SHP77 treated with DMSO at 0.1 percent for 48 hours (cell line): ENCODE results near the gene BTRC.

Source experiments
- DNase-seq: peaks from one replicate; lab custom pipeline; 2025; lab: John Stamatoyannopoulos, UW

Gene BTRC

GRCh38 chr10:101485681-101486554, 132.0 kb downstream of the BTRC start:
- no peak for DNase-seq

GRCh38 chr10:101487399-101487798, 133.4 kb downstream of the BTRC start:
- no peak for DNase-seq

GRCh38 chr10:101489355-101489754, 135.4 kb downstream of the BTRC start:
- peak; percentile 32 for DNase-seq

- no peak for DNase-seq
These were observed 136.1 kb downstream of the BTRC start for GRCh38 chr10:101490026-101490425.

- DNase-seq: no peak
These were observed 138.2 kb downstream of the BTRC start for GRCh38 chr10:101492205-101492604.

GRCh38 chr10:101492814-101493213, 138.8 kb downstream of the BTRC start:
- DNase-seq: no peak

GRCh38 chr10:101493249-101493648, 139.3 kb downstream of the BTRC start:
- DNase-seq: no peak

GRCh38 chr10:101493782-101494281, 139.9 kb downstream of the BTRC start:
- no peak for DNase-seq

- no peak for DNase-seq
These were observed 140.7 kb downstream of the BTRC start for GRCh38 chr10:101494650-101495049.

GRCh38 chr10:101495324-101495925, 141.5 kb downstream of the BTRC start:
- peak; percentile 8 for DNase-seq

- no peak for DNase-seq
These were observed 150.5 kb downstream of the BTRC start for GRCh38 chr10:101504438-101504837.

- DNase-seq: no peak
These were observed 153.1 kb downstream of the BTRC start for GRCh38 chr10:101506829-101507661.

GRCh38 chr10:101507828-101508227, 153.9 kb downstream of the BTRC start:
- no peak for DNase-seq

GRCh38 chr10:101511938-101512337, 158.0 kb downstream of the BTRC start:
- no peak for DNase-seq

- DNase-seq: no peak
These were observed 158.8 kb downstream of the BTRC start for GRCh38 chr10:101512738-101513137.

GRCh38 chr10:101513733-101514132, 159.8 kb downstream of the BTRC start:
- no peak for DNase-seq

- no peak for DNase-seq
These were observed 171.9 kb downstream of the BTRC start for GRCh38 chr10:101525848-101526247.

- no peak for DNase-seq
These were observed 175.2 kb downstream of the BTRC start for GRCh38 chr10:101529207-101529606.

- no peak for DNase-seq
These were observed 176.0 kb downstream of the BTRC start for GRCh38 chr10:101529725-101530553.

GRCh38 chr10:101535949-101536348, 182.0 kb downstream of the BTRC start:
- no peak for DNase-seq

GRCh38 chr10:101536800-101537199, 182.8 kb downstream of the BTRC start:
- DNase-seq: no peak

GRCh38 chr10:101538446-101538845, 184.5 kb downstream of the BTRC start:
- no peak for DNase-seq
